Kidney epithelial cell (primary cell): ENCODE data around the gene PTCH1. TPM values are rescaled to one million over a fixed set of nuclear protein-coding genes. Genes with fewer than 3 reads are reported as not detected.

Source experiments
- DNase-seq: peaks from one replicate; pipeline ENCODE4 v3.0.0-alpha.2; 2010; ENCODE audit warnings: low read depth
- H3K27me3 ChIP-seq: 2 replicates; pipeline ENCODE4 v1.6.0; 2011; ENCODE audit warnings: low read length; ENCODE audit not compliant: control insufficient read depth, insufficient read depth
- H3K36me3 ChIP-seq: 2 replicates; pipeline ENCODE4 v1.5.1; 2011; ENCODE audit warnings: low read length; ENCODE audit not compliant: control insufficient read depth, insufficient read depth
- H3K4me3 ChIP-seq: 2 replicates; pipeline ENCODE4 v1.5.1; 2011; ENCODE audit warnings: low read depth, mild to moderate bottlenecking, control low read depth, low read length
- total RNA-seq: library from RNA; depleted of rRNA; stranded (reverse); fragments of >200 nt; gene quantifications from 2 replicates; pipeline ENCODE4 v1.2.3, GENCODE V29; 2015
- TF ChIP-seq, protein P1 (sequence below): IDR thresholded peaks from 2 replicates; pipeline ENCODE4 v1.5.1; 2011; ENCODE audit warnings: mild to moderate bottlenecking, moderate library complexity, low read length, control low read depth, inconsistent platforms; ENCODE audit not compliant: insufficient read depth, poor library complexity, severe bottlenecking

PTCH1 gene
- total RNA-seq, 1 donor from 2014 or later = 2.8 TPM

- Histone ChIP-seq H3K36me3 (no peaks in the 10 kb centered on the region), H3K4me3 (no peak overlapping the region), H3K27me3 (no peaks in the 10 kb centered on the region)
- no peak for DNase-seq
- TF ChIP-seq, protein P1, sequence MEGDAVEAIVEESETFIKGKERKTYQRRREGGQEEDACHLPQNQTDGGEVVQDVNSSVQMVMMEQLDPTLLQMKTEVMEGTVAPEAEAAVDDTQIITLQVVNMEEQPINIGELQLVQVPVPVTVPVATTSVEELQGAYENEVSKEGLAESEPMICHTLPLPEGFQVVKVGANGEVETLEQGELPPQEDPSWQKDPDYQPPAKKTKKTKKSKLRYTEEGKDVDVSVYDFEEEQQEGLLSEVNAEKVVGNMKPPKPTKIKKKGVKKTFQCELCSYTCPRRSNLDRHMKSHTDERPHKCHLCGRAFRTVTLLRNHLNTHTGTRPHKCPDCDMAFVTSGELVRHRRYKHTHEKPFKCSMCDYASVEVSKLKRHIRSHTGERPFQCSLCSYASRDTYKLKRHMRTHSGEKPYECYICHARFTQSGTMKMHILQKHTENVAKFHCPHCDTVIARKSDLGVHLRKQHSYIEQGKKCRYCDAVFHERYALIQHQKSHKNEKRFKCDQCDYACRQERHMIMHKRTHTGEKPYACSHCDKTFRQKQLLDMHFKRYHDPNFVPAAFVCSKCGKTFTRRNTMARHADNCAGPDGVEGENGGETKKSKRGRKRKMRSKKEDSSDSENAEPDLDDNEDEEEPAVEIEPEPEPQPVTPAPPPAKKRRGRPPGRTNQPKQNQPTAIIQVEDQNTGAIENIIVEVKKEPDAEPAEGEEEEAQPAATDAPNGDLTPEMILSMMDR = no peak
These were observed 19.0 kb downstream of the PTCH1 start for GRCh38 chr9:95497772-95498171.

DNA sequence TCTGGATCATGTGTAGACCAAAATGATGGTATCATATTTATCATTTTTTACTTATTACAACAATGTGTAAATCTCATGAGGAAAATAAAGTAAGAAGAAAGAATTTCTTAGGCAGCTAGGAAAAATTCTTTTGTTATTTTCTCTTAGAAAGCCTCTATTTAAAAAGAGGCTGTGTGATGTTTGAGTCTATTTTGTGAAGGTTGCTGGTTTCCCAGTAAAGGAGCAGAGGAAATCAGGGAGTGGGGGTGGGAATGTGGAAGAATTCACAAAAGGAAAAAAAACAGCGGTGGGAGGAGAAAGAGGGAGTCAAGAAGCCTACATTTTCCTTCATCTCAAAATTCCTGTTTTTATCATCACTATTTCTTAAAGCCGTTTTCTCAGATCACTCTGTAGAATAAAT lies 20.1 kb downstream of the PTCH1 start:
- no peaks in the 10 kb centered on the region for H3K36me3 ChIP-seq
- TF ChIP-seq, protein P1 = no peak
- H3K27me3 ChIP-seq = no peaks in the 10 kb centered on the region
- DNase-seq = no peak
- no peak overlapping the region for H3K4me3 ChIP-seq

- Histone ChIP-seq H3K36me3 (no peaks in the 10 kb centered on the region), H3K27me3 (no peaks in the 10 kb centered on the region), H3K4me3 (no peak overlapping the region)
- DNase-seq = no peak
- TF ChIP-seq, protein P1 = no peak
These were observed 20.8 kb downstream of the PTCH1 start for GRCh38 chr9:95495961-95496360.

DNA sequence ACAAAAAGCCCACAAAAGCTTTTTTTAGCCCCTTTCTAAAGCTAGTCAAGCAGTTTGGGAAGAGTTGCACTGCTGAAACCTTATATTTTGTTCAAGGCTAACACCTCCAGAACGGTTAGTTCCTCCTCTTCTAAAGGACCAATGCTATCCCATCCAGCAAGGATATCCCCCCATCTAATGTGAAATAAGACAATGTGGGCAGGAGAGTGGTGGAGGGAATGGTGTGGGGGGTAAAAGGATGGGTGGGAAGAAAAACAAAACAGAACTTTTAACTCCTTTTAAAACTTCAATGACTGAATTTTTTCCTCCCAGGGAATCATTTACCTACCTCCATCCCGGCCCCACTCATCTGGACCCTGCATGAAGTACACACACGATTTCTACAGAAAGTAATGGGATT lies 21.2 kb downstream of the PTCH1 start:
- Histone ChIP-seq H3K4me3 (no peak overlapping the region), H3K27me3 (no peaks in the 10 kb centered on the region), H3K36me3 (no peaks in the 10 kb centered on the region)
- DNase-seq = no peak
- TF ChIP-seq, protein P1 = no peak

- Histone ChIP-seq H3K4me3 (no peak overlapping the region), H3K36me3 (no peaks in the 10 kb centered on the region), H3K27me3 (no peaks in the 10 kb centered on the region)
- DNase-seq = peak; percentile 73
- TF ChIP-seq, protein P1 = no peak
These were observed 22.1 kb downstream of the PTCH1 start for GRCh38 chr9:95494416-95495371.
